ENCODE results near the gene RPS29. TPM values are rescaled to one million over a fixed set of nuclear protein-coding genes. Genes with fewer than 3 reads are reported as not detected.

The RPS29 gene
- total and polyA plus RNA-seq, 2 of the 13 experiments (the other 11 are each of a cell fraction or from before 2014, with no cell fraction given): 4,303 to 8,215 TPM

DNA sequence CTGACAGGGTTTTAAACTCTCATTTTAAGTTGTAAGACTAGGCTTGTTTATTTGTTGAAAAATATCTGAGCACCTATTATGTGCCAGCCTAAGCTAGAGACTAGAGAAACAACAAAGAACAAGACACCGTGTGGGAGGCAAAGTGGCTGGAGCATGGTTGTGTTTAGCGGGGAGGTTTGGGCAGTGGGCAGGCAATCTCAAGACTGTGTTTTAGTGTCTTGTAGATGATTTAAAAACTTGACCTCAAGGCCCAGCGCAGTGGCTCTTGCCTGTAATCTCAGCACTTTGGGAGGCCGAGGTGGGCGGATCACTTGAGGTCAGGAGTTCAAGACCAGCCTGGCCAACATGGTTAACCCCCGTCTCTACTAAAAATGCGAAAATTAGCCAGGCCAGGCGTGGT is 26.5 kb upstream of the RPS29 start:
- FAIRE-seq (no peak), ATAC-seq (no peak), DNase-seq (ENCODE audit: low spot score) (no peak)
- no peaks in the 10 kb centered on the region; the same call in 1 of the 2 replicates for H4K20me1 ChIP-seq (ENCODE audit: insufficient read depth, low read length)
- H3K27ac ChIP-seq (ENCODE audit: extremely low read length, insufficient read depth, low read length): no peak overlapping the region
- no TSS peak for BruUV-seq (replicated peaks)
- no peak overlapping the region for H2AFZ ChIP-seq (ENCODE audit: low read length)
- no peak overlapping the region for H3K4me3 ChIP-seq (replicated peaks in 1 of 3; ENCODE audit: insufficient read depth in 1 of 3, low read depth in 2 of 3, low read length in 3 of 3)
- TF ChIP-seq, protein P1, sequence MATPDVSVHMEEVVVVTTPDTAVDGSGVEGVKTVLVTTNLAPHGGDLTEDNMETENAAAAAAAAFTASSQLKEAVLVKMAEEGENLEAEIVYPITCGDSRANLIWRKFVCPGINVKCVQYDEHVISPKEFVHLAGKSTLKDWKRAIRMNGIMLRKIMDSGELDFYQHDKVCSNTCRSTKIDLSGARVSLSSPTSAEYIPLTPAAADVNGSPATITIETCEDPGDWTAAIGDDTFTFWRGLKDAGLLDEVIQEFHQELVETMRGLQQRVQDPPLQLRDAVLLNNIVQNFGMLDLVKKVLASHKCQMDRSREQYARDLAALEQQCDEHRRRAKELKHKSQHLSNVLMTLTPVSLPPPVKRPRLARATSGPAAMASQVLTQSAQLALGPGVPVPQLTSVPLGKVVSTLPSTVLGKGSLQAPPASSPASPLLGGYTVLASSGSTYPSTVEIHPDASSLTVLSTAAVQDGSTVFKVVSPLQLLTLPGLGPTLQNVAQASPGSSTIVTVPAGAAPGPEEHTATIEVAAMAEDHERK (CRISPR knock-in tag; IDR thresholded peaks at IDR 0.05; ENCODE audit: low read depth): no peak
- TF ChIP-seq FOXA3 (CRISPR knock-in tag; IDR thresholded peaks at IDR 0.05): no peak
- TF ChIP-seq SCMH1 (CRISPR knock-in tag; IDR thresholded peaks at IDR 0.05; ENCODE audit: borderline replicate concordance): no peak
- no peak for TF ChIP-seq RFX3 (CRISPR knock-in tag; IDR thresholded peaks at IDR 0.05)
- TF ChIP-seq, protein P2, sequence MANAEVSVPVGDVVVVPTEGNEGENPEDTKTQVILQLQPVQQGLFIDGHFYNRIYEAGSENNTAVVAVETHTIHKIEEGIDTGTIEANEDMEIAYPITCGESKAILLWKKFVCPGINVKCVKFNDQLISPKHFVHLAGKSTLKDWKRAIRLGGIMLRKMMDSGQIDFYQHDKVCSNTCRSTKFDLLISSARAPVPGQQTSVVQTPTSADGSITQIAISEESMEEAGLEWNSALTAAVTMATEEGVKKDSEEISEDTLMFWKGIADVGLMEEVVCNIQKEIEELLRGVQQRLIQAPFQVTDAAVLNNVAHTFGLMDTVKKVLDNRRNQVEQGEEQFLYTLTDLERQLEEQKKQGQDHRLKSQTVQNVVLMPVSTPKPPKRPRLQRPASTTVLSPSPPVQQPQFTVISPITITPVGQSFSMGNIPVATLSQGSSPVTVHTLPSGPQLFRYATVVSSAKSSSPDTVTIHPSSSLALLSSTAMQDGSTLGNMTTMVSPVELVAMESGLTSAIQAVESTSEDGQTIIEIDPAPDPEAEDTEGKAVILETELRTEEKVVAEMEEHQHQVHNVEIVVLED (CRISPR knock-in tag; IDR thresholded peaks at IDR 0.05; ENCODE audit: borderline replicate concordance): no peak
- H3K9ac ChIP-seq (ENCODE audit: insufficient read depth, low read depth, low read length): no peak overlapping the region
- ChIA-PET POLR2A (interaction anchor here (2.3 kb wide), 1 partner anchor 8 kb away, joined by 14 read pairs; the partner anchor contains the start of genes MGAT2 and RPL36AL), CTCF (ENCODE audit: low intra/inter-chr PET ratio, low total read pairs) (no interaction called here)
- peaks cover 1 to 6% of the 10 kb centered on the region in 2 experiments; a peak in 1 of 5 replicates for H3K36me3 ChIP-seq (replicated peaks in 1 of 2; ENCODE audit: control insufficient read depth in 1 of 2, insufficient read depth in 2 of 2, low read length in 2 of 2)
- H3K79me2 ChIP-seq (ENCODE audit: insufficient read depth, low read length): peaks cover 2% of the 10 kb centered on the region
- H3K9me3 ChIP-seq (ENCODE audit: low read length): no peaks in the 10 kb centered on the region
- intact Hi-C loops (cut with micrococcal nuclease; ENCODE audit: unreplicated experiment) (no loop called here), in situ Hi-C loops (cut with HindIII; ENCODE audit: extremely low pct_ligation_motif_present, low pct_unique_long_range_greater_than_20kb) (no loop called here)
- no peaks in the 10 kb centered on the region for H3K27me3 ChIP-seq (ENCODE audit: control insufficient read depth in 1 of 2, insufficient read depth in 2 of 2, low read length in 2 of 2)
- peaks cover 18% of the 10 kb centered on the region for H3K4me1 ChIP-seq (ENCODE audit: insufficient read depth, low read length)
- no peak overlapping the region for H3K4me2 ChIP-seq (ENCODE audit: low read depth, low read length)
- 97% methylated on average over 8 of the region's 8 CpGs for WGBS (ENCODE audit: low lambda C conversion rate)
